Stimulated activated CD4-positive, alpha-beta T cell treated with anti-CD3 and anti-CD28 coated beads, Interleukin-12 subunit alpha, Interleukin-12 subunit beta, amount 100 ng/mL, for 4 hours (primary cell): ENCODE results near the gene SLC4A2.

Source experiments
- DNase-seq: peaks from one replicate; pipeline ENCODE4 v3.0.0-alpha.2; 2020

SLC4A2 gene

DNA sequence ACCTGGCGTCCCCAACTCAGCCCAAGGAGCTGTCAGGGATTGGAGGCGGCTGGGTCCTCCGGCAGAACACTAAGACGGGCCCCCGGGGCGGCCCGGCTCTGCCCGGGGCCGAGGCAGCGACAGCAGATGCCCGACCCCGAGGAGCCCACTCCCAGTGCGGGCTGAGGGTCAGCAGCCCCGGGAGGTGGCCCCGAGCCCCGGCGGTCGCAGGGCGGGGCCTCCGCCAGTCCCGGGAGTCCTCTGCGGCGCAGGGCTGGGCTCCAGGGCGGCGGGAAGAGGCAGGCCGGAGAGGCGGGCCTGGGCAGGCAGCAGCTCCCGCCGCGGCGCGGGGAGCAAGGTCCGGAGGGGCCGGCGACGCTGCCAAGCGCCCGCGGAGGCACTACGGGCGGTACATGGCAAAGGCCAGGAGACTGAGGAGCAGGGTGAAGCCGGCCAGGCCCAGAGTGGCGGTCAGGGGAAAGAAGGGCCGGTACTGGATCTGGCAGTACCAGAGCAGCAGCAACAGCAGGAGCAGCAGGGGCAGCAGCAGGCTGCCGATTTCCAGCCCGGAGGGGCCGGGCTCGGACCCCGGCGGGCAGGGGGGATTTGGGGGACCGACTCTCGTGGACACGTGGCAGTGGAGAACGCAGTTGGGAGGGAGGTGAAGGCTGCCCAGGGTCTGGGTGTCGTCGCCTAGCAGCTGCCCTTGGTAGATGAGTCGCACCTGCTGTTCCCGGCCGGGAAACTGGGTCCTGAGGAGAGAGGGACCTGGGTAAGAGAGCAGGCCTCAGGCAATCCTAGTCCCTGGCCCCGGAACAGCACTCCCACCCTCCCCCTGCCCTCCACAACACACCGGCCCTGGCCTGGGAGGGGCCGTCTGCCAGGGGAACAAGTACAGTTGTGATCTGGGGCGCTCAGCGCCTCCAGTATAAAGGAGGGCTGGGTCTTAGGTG is 22.0 kb downstream of the SLC4A2 start:
- DNase-seq = no peak

DNA sequence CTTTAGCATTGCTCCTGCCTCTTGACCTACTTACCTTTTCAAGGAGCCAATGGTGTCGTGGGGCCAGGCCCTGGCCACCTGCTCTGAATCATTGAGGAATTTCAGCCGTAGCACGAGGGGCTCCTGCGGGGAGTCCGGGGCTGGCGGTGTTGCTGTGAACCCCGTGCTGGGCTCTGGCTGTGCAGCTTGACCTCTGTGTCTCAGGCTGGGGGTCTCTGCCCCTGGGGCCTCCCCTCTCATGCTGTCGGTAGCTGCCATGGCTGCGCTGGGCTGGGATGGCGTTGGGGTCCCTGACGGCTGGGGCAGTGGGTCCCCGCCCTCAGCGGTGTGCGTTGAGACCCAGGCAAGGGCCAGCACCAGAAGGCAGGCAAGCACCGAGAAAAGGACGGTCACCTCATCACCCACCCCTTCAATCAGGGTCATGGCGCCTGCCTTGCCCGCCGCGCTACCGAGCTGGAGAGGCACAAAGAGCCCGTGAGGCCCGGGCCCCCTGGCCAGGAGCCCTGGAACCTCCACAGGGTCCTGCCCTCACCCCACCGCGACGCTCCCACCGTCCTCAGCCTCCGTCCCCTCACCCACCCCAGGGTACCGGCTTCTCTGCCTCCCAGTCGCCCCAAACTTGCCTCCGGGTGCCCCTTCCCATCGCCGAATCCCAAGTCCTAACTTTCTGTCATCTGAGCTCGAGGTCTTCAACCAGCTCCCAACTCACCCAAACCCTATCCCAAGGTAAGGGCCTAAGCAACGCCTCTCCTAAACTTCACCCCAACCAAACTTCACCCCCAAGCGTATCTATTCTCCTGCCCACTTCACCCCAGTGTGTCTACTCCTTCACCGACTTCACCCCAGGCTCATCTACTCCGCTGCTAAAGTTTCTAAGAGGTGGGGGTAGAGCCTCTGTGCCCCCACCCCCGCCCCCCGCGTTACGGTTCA is 23.0 kb downstream of the SLC4A2 start:
- DNase-seq = no peak

DNA sequence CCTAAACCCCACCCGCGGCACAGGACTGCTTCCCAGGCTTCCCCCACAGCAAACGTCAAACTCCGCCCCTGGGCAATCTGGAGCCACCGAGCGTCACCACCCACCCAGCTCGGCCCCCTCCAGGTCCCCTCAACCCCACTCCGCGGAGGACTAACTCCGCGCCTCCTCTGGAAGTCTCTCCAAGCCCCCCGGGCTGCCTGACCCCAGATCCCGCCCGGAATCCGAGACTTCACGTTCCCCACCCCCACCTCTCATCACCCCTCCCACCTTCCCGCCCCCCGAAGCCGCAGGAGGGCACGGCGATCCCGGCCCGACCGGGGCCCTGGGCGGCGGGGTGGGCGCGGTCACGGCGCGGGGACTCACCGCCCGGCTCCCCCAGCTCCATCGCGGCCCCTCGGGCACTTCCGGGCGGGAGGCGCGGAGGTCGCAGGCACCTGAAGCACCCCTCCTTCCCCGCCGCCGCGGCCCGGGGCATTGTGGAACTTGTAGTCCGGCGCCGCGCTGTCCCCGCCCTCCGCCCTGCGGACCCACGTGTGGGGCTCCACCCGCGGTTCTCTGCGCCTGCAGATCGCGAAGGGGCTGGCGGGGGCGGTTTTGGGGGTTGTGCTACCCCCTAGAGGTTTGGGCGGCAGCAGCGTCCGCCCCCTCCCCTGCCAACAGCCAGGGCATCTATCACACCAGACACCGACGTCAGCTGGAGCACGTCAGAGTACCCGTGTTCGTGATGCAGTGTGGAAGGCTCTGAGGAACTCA is 23.9 kb downstream of the SLC4A2 start, which contains the start of gene TMUB1:
Gene TMUB1, minus strand, starts transcription at position 423 of the 753 bp plus-strand sequence. CDS start 930 bp downstream, outside the sequence.
- peak; percentile 83 for DNase-seq

DNA sequence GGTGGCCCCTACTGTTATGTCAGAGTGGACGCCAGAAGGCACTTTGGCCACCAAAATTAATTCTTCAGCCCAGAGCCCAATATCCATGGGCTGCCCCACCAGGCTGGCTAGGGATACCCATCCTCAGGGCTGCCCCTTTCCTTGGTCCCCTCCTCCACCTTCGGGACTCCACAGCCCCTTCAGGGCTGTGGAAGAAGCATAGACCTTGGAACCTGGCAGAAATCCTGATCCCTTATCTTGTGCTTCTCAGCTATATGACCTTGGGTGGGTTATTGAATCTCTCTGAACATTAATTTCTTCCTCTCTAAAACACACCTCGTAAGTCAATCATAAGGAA is 24.4 kb downstream of the SLC4A2 start:
- DNase-seq = no peak

DNA sequence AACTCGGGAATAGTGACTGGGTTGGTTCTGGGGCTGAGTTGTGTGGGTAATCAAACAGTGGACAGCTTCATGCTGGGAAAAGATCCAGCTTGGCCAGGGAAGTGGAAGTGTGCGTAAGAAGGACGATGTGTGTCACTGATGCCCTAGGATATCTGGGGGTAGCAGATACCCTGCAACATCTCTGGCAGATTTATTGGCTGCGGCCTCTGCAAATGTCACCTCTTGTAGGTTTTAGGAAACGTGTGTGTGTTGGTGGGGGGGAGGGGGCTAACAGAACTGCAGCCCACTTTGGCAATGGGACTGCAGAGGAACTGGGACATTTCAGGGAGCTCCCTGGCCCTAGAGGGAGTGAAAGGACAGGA is 25.9 kb downstream of the SLC4A2 start:
- DNase-seq = no peak

DNA sequence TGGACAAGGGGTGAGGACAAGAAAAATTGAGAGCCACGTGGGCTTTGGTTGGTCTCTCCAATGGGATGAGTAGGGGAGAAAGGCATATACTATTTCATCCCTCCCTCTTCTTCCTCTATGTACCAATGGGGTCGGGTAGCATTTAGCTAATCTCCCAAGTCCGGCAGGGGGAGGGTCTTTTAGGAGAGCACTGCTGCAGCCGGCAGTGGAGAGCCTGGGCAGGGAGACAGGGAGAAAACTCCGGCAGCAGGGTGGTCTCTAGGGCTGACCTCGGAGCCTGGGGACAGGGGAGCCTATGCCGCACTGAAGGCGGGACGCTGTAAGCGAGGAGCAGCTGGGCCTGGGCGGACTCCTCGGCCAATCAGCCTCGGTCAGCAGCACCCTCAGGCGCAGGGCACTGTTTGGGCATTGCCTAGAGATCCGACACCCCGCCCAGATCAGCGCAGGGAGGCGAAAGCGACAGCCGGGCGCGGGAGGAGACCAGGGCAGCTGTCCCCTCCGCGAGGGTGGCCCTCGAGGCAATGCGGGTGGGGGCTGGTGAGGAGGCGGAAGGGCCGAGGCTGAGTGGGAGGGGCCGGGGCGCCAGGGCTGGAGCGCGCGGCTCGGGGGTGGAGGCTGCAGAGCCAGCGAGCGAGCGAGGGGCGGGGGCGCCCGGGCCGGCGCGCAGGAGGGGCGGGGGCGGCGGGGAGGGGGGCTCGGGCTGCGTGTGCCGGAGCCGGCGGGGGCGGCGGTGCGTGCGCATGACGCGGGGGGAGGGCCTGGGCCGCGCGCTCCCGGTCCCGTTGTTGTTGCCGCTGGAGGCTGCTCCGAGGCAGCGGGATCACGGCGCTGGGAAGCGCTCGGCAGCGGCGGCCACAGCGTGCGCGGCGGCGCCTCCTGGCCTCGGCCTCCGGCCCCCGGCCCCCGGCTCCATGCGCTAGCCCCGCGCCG is 26.6 kb downstream of the SLC4A2 start, which contains the start of gene AGAP3:
Gene AGAP3, plus strand, starts transcription at position 785 of the 930 bp plus-strand sequence. CDS start 267 bp downstream, outside the sequence.
- peak; percentile 63 for DNase-seq

DNA sequence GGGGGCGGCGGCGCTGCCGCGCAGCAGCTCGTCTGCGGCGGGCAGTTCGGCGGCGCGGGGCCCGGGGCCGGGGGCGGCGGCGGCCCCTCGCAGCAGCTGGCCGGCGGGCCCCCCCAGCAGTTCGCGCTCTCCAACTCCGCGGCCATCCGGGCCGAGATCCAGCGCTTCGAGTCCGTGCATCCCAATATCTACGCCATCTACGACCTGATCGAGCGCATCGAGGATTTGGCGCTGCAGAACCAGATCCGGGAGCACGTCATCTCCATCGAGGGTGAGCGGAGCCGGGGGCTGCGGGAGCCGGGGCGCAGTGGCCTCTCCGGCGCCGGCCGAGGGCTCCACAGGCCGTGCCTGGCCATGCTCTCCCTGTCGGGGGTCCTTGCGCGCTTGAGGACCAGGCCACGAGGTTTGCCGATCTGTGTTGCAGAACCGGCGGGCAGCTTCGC is 27.4 kb downstream of the SLC4A2 start:
- no peak for DNase-seq

DNA sequence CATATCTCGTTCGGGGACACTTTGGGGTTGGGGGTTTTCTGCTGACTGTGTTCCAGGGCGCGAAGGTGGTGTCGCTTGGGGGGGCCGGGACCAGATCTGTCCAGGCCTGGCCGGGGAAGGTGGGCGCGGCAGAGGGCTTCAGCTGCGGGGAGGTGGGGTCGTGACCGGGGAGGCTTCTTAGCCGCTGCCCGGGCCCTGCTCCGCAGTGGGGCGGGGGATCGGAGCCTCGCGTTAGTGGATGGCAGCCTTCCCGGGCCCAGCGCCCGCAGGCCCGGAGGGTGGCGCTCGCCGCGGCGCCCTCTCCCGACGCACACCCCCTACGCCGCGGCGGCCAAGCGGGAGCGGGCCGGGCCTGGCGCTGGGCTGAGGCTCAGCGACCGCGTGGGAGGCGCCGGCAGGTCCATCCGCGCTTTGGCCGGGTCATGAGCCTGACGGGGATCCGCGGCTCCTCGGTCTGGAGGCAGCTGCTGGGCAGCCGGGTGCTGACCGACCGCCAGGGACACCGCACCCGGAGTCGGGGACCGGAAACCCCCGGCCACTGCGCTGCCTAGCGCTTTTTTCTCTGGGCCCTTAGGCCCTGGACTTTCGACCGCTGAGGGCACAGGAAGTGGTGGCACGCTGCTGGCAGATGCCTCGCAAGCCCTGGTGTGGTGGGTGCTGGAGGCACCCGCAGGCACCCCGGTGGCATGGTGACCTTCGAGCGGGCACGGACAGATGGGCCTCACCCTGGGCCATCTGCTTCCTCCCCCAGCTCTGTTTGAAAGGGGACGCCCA is 28.0 kb downstream of the SLC4A2 start:
- no peak for DNase-seq

DNA sequence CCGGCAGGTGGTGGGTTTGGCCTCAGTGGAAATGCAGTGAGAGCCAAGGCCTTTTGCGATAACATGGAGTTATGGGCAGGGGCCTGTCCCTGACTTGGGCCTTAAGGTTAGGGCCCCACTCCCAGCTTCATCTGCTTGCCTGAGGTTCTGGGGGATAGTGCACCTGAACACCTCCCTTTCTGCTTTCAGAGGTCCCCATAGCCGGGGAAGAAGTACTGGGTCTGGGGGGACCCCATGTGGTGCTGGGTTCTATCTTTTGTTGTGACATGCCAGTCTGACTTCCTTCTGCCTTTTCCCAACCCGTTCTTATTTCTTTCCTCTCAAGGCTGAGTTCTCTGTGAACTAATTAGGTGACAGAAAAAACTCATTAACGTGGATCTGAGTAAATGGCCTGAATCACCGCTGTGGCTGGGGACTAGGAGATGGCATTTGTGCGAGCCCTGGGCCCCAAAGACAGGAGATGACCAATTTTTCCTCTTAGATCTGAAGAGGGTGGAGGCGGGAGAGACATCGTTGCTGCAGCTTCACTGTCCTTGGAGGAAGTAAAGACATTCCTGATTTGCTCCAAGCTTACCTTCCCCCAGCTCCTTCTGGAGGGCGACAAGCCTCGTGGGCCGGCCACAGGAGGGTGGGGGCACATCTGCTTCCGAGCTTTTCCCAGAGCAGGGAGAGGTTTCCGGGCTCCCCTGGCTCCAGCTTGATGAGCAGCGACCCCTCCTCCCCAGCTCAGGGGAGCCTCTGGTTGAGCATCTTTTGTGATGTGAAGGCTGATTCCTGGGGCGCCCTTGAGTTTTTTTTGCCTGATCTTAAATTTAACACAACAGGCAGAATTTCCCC is 28.8 kb downstream of the SLC4A2 start:
- DNase-seq = no peak

DNA sequence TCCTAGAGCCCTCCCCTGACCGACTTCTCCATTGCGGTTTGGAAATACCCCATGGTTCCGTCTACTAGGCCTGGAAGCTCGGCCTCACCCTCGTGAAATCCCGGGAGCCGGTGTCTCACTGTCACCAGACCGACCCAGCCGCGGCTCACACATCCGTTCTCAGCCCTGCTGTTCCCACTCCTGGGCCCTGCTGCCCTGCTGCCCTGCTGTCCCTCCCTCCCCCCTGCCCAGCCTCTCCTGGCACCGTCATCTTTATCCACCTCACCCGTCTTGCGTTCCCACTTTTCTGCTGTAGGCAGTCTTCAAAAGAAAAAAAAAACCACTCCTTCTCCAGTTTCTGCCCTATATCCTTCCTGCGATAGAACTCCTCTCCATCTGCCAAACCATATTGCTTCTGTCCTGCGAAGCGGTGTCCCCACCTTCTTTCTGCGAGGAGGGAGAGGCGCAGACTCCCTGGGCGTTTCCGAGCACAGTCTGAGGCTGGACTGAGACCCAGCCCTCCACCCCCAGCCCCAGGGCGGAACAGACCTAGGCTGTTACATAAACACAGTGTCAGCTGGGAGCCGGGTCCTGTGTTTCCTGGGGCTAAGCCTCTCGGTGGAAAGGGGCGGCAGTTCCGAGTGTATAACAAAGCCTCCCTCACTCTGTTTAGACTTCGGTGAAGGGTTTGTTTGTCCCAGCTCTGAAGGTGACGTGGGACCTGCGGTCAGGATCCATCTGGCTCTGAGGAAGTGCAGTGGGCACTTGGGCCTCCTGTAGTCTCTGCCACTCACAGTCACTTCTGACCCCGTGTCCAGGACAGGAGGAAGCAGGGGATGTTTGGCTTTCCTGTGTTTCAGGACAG is 29.7 kb downstream of the SLC4A2 start:
- DNase-seq = no peak

DNA sequence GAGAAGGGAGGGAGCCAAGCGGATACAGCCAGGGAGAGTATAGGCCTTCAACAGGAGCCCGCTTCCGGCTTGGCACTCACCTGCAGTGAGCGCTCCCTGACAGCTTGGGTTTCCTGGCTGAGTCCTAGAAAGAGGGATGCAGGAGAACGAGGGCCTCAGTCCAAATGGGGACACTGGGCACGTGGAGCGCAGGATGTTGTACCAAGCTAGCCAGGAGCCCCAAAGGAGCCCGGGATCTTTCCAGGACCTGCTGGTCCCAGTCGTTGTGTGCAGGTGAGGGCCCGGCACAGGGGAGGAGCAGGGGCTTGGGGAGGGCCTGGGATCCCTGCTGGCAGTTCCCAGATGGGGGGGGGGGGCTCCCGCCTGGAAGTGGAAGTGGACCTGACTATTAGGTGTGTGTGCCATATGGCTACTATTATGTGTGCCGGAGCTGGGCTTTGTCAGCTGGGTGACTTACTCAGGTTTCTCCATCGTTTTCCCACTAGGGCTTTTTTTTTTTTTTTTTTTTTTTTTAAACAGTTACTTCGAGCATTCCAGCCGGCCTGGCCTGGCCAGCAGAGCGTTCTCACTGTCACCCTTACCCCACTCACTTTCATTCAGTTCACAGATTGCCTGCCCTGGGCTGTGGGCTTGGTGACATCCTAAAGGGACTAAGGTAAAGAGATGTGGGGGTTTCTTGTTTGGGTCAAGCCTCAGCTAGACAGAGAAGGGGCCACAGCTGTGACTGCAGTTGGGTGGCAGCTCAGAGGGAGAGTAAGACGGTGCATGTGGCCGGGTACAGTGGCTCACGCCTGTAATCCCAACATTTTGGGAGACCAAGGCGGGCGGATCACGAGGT is 30.7 kb downstream of the SLC4A2 start:
- no peak for DNase-seq

DNA sequence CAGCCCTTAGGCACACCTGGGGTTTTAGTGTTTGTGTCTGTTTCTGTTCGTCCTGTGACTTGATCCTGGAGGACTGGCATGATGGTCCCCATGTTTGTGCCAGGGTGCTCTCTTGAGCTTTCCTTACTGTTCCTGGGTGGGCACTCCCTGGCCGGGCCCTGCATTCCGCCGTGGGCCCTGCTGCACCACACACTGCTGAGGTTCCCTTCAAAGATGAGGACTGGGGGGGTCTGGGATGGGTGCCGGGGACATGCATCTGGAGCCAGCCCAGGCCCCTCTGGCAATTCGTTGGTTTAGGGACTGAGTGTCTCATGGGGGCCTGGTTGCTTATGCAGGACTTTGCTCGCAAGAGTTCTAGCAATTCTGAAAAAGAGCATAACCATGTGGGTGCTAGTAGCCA is 31.6 kb downstream of the SLC4A2 start:
- DNase-seq = no peak

DNA sequence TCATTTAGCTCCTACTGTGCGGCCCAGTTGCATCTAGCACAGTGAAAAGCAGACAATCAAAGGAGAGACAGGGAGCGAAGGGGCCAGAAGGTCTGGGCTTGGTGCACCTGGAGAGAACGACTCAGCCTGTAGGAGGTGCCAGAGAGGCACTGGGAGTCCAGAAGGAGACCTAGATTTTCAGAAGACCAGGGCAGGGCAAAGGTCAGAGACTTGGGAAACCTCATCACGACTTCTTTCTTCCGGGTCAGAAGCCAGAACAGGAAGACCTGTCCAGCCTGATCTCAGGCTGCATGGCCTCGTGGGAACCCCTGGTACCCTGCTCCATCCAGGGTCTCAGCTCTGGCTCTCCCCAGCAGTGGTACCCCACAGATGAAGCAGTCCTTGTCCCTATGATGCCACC is 32.0 kb downstream of the SLC4A2 start:
- no peak for DNase-seq

DNA sequence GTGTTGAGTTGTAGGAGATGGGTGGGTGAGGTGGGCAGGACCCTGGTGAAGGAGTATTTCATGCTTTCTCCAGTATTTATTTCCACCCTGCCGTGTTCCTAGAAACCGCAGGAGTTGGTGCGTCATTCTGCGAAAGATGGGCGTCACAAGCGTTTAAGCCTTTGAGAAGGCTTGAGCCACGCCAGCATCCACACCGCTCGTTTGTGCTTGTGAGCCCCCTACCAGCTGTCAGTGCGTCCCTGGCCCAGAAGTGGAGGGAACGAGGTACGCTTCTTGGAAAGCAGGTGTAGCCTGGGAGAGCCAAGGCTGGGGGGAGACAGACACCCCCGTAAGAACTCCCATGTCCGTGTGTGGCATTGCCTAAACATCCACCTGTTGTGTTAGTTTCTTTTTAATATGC is 32.6 kb downstream of the SLC4A2 start:
- no peak for DNase-seq

DNA sequence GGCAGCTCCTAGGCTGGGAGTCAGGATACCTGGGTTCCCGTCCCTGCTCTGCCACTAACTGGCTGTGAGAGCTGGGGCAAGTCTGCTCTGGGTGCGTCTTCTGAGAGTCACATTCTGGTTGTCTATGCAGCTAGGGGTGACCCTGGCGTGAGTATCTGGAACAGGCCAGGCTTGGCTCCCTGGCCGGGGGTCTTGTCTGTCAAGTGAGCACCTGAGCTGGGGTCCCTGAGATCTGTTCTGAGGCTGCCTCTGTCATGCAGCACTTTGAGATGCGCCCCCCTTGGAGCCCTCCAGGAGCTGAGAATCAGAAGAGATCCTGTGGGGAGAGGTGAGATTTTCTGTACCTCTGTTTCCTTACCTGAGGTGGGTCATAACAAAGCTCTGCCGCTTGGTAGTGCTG is 34.4 kb downstream of the SLC4A2 start:
- DNase-seq = no peak

DNA sequence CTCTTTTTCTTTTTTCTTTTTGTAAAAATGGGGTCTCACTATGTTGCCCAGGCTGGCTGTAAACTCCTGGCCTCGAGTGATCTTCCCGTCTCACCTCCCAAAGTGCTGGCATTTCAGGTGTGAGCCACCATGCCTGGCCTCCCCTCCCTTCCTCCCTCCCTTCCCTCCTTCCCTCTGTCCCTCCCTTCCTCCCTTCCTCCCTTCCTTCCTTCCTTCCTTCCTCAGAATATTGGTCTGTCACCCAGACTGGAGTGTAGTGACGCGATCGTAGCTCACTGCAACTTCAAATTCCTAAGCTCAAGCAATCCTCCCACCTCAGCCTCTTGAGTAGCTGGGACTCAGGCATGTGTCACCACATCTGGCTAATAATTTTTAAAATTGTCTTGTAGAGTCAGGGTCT is 35.3 kb downstream of the SLC4A2 start:
- DNase-seq = no peak

DNA sequence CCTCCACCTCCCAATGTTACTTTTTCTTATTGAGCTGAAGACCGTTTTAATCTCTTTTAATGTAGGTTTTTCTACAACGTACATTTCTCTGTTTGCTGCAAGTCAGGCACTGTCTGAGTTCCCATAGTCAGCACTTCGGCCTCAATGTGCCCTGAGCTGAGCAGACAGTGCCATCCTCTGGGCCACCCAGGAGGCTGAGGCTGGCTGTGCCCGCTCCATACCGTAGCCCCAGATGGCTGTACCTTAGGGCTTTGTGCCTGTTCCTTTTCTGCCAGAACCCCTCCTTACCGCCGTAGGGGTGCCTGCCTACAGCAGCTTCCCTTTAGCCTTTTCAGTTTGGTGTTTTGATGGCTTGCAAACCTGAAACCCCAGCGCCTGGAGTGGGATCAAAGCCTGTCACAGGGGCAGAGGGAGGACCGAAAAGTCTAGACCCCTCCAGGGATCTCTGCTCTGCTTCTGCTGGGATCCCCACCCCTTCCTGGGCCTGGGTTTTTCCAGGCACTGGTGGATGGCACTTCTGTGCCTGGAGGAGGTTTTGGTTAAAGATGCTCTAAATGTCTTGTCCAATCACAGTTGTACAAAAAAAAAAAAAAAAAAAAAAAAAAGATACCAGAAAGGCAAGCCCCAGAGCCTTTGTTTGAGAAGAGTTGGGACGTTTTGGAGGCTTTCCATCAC is 35.9 kb downstream of the SLC4A2 start:
- DNase-seq = no peak
